ENCODE measurements around the gene RHOC.
"Not testable (repeated sequence)": the region's sequence is repeated elsewhere in the genome, so short reads cannot be mapped to it uniquely, and the experiment has no call there.

RHOC gene

GRCh38 chr1:112706505-112707220, at the start of gene RHOC:
TSS of gene RHOC (minus strand) at chr1:112707127. CDS start at chr1:112703799, 3,328 bp downstream.
- no peak for FAIRE-seq

GRCh38 chr1:112754116-112754628, 47.2 kb upstream of the RHOC start:
- no peak for FAIRE-seq

GRCh38 chr1:112748396-112748795, 41.5 kb upstream of the RHOC start:
- FAIRE-seq, result no peak

GRCh38 chr1:112744009-112744578, 37.2 kb upstream of the RHOC start:
- FAIRE-seq, result no peak

- no peak for FAIRE-seq
These were observed 36.5 kb upstream of the RHOC start for GRCh38 chr1:112743174-112744008.

GRCh38 chr1:112737573-112737972, 30.6 kb upstream of the RHOC start:
- no peak for FAIRE-seq

GRCh38 chr1:112735752-112736151, 28.8 kb upstream of the RHOC start:
- no peak for FAIRE-seq

GRCh38 chr1:112731451-112731850, 24.5 kb upstream of the RHOC start:
- no peak for FAIRE-seq

- FAIRE-seq, result no peak
These were observed 23.0 kb upstream of the RHOC start for GRCh38 chr1:112729909-112730308.

GRCh38 chr1:112729011-112729410, 22.1 kb upstream of the RHOC start:
- not testable (repeated sequence) for FAIRE-seq

- not testable (repeated sequence) for FAIRE-seq
These were observed 21.5 kb upstream of the RHOC start for GRCh38 chr1:112728306-112728971.

GRCh38 chr1:112727716-112728115, 20.8 kb upstream of the RHOC start:
- no peak for FAIRE-seq

- not testable (repeated sequence) for FAIRE-seq
These were observed 17.3 kb upstream of the RHOC start for GRCh38 chr1:112724240-112724639.

- no peak for FAIRE-seq
These were observed 16.5 kb upstream of the RHOC start for GRCh38 chr1:112723511-112723839.

GRCh38 chr1:112722601-112723510, 15.9 kb upstream of the RHOC start:
- FAIRE-seq, result no peak

GRCh38 chr1:112721966-112722524, 15.1 kb upstream of the RHOC start:
- no peak for FAIRE-seq

- not testable (repeated sequence) for FAIRE-seq
These were observed 14.4 kb upstream of the RHOC start for GRCh38 chr1:112721294-112721693.

GRCh38 chr1:112720800-112721199, 13.9 kb upstream of the RHOC start:
- FAIRE-seq, result no peak

- no peak for FAIRE-seq
These were observed 12.8 kb upstream of the RHOC start for GRCh38 chr1:112719706-112720105.

GRCh38 chr1:112718691-112719418, 11.9 kb upstream of the RHOC start:
- FAIRE-seq, result no peak
